Measurements from ENCODE around the gene UMODL1. TPM values are rescaled to one million over a fixed set of nuclear protein-coding genes. Genes with fewer than 3 reads are reported as not detected.
A peak's percentile ranks its signal among the peaks of the same experiment; 100 is the strongest.

The UMODL1 gene
- total and polyA plus RNA-seq, 12 donors, result 0.10 to 0.79 (median 0.17) TPM; not detected in 9

DNA sequence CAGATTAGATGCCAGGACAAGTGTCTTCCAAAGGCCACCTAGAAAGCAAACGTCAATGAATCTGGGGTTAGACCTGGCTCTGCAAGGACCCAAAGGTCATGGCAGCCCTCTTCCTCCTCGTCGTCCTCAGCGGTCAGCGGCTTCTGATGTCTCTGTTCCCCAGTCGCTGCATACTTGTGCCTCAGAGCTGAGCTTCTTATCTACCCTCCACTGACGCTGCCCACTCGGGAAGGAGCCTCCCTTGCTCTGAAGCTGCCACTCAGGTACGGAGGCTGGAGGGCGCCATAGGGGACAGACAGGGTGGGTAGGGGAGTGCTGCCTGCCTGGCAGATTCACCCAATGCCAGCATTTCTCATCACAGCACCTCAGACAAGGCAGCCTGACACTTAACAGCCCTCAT, 11.4 kb upstream of the UMODL1 start:
- Histone ChIP-seq H3K4me1 (replicated peaks in 1 of 2) (peaks cover 4 to 16% of the 10 kb centered on the region in 2 donors), H3K4me3 (no peak overlapping the region), H3K27me3 (no peaks in the 10 kb centered on the region), H3K9me3 (replicated peaks in 1 of 3) (no peaks in the 10 kb centered on the region), H3K27ac (no peak overlapping the region), H3K36me3 (replicated peaks in 1 of 2) (no peaks in the 10 kb centered on the region)
- WGBS, 4 donors, result 80 to 88% (median 85%) methylated on average over 9 to 10 of the region's 10 CpGs
- DNase-seq, result no peak
- TF ChIP-seq, protein P1, sequence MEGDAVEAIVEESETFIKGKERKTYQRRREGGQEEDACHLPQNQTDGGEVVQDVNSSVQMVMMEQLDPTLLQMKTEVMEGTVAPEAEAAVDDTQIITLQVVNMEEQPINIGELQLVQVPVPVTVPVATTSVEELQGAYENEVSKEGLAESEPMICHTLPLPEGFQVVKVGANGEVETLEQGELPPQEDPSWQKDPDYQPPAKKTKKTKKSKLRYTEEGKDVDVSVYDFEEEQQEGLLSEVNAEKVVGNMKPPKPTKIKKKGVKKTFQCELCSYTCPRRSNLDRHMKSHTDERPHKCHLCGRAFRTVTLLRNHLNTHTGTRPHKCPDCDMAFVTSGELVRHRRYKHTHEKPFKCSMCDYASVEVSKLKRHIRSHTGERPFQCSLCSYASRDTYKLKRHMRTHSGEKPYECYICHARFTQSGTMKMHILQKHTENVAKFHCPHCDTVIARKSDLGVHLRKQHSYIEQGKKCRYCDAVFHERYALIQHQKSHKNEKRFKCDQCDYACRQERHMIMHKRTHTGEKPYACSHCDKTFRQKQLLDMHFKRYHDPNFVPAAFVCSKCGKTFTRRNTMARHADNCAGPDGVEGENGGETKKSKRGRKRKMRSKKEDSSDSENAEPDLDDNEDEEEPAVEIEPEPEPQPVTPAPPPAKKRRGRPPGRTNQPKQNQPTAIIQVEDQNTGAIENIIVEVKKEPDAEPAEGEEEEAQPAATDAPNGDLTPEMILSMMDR (IDR thresholded peaks at IDR 0.05), result no peak
- TF ChIP-seq POLR2A (IDR thresholded peaks at IDR 0.05), result no peak
- intact Hi-C loops (cut with DNase I), result loop anchor here (10.0 kb wide), 2 partner anchors 45 to 95 kb away; no protein-coding TSS in a partner anchor

DNA sequence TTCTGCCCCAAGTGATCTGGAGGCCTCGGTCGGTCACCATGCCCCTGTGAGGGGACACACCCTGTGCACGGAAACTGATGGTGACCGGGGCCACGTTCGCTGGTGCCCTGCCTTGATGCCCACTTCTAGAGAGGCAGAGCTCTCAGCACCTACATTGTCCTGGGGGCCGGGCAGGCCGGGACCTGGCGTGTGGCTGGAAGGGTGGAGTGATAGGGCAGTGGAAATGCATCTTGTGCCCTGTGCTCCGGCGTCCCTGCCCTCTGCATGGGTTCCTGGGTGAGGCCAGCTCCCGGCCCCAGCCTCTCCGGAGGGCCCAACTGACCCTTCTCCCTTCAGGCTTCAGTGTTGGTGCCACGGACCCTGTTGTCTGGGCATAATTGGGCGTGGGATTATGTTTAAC, 11.0 kb upstream of the UMODL1 start:
- intact Hi-C loops (cut with DNase I), result no loop called here
- Histone ChIP-seq H3K27me3 (no peaks in the 10 kb centered on the region), H3K36me3 (replicated peaks in 1 of 2) (no peaks in the 10 kb centered on the region), H3K4me3 (no peak overlapping the region), H3K4me1 (replicated peaks in 1 of 2) (peaks cover 4 to 16% of the 10 kb centered on the region in 2 donors), H3K9me3 (replicated peaks in 1 of 3) (no peaks in the 10 kb centered on the region), H3K27ac (no peak overlapping the region)
- whole genome bisulfite sequencing, 4 donors, result 92% methylated on average over 8 to 15 of the region's 15 CpGs
- no peak for TF ChIP-seq POLR2A (IDR thresholded peaks at IDR 0.05)
- TF ChIP-seq, protein P1 (IDR thresholded peaks at IDR 0.05), result no peak
- DNase-seq, result no peak

DNA sequence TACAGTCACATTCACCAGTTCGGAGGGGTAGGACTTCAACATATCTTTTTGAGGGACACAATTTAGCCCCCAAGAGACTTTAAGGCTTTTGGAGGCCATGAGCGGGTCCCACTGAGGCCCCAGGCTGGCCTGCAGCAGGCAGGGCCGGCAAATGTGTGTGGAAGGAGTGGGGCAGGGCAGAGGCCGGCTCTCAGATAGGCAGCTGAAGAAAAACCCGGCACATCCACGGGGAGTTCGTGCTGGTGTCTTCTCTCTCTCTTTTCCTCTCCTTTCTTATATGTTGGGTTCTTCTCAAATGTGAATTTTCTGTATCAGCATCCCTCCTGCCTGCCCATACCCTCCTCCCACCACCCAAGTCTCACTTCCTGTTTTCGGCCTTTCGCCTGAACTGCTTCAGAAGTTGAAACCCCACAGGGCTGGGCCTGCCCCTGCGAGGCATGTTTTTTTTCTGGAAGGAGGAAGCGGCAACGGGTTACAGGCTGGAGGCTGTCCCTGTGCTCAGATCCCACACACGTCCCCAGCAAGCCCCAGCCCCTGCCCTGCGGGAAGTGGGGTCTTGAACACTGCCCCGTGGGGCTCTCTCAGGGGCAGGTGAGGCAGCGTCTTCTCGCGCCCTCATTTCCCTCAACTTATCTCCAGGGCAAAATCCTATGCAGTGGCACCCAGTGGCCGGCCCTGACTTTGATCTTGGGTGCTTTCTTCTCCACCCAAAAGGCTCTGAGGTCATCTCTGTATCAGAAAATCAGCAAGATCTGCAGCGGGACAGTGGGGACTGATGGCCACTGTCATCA, 9.7 kb upstream of the UMODL1 start:
- peak in 3 of 7 donors; percentile 41 to 64 (median 44) for DNase-seq
- TF ChIP-seq, protein P1 (IDR thresholded peaks at IDR 0.05), result no peak
- no peaks in the 10 kb centered on the region for H3K27me3 ChIP-seq
- peaks cover 4 to 16% of the 10 kb centered on the region in 2 donors for H3K4me1 ChIP-seq (replicated peaks in 1 of 2)
- no peaks in the 10 kb centered on the region for H3K36me3 ChIP-seq (replicated peaks in 1 of 2)
- no peak overlapping the region for H3K4me3 ChIP-seq
- H3K27ac ChIP-seq, result no peak overlapping the region
- intact Hi-C loops (cut with DNase I), result no loop called here
- no peaks in the 10 kb centered on the region for H3K9me3 ChIP-seq (replicated peaks in 1 of 3)
- 69 to 78% (median 76%) methylated on average over 19 to 20 of the region's 20 CpGs for WGBS, 4 donors

DNA sequence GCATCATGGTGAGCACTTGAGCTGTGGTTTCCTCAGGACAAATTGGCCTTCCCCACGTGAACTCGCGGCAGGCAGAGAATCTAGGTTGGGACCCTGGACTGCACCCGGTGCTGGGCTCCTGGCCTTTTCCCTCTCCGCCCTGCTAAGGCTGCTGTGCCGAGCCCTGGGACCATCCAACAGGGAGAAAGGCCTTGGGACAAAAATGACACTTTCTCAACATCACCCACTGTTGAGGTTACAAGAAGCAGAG, 9.2 kb upstream of the UMODL1 start:
- Histone ChIP-seq H3K4me1 (replicated peaks in 1 of 2) (peaks cover 4 to 16% of the 10 kb centered on the region in 2 donors), H3K27me3 (no peaks in the 10 kb centered on the region), H3K27ac (no peak overlapping the region), H3K4me3 (no peak overlapping the region), H3K9me3 (replicated peaks in 1 of 3) (no peaks in the 10 kb centered on the region), H3K36me3 (replicated peaks in 1 of 2) (no peaks in the 10 kb centered on the region)
- no peak for TF ChIP-seq POLR2A (IDR thresholded peaks at IDR 0.05)
- TF ChIP-seq, protein P1 (IDR thresholded peaks at IDR 0.05), result no peak
- intact Hi-C loops (cut with DNase I), result no loop called here
- DNase-seq, result no peak
- WGBS, 4 donors, result 74 to 91% (median 77%) methylated on average over 4 to 6 of the region's 6 CpGs

All from adrenal gland (tissue), 12 donors.